Endothelial cell of hepatic sinusoid (primary cell): ENCODE data around the gene ACVRL1.

Experiments used
- in situ Hi-C: cut with HindIII; loops from 2 replicates; pipeline ENCODE4 v1.10.0; 2017; ENCODE audit warnings: low sequenced_read_pairs

Gene ACVRL1

GRCh38 chr12:51873251-51873994, 33.9 kb upstream of the ACVRL1 start:
- in situ Hi-C loops = no loop called here

GRCh38 chr12:51874000-51874399, 33.3 kb upstream of the ACVRL1 start:
- in situ Hi-C loops = no loop called here

- in situ Hi-C loops = no loop called here
Measured at GRCh38 chr12:51874486-51874885, 32.8 kb upstream of the ACVRL1 start.

GRCh38 chr12:51879102-51879501, 28.2 kb upstream of the ACVRL1 start:
- in situ Hi-C loops = no loop called here

- in situ Hi-C loops = no loop called here
Measured at GRCh38 chr12:51883295-51883694, 24.0 kb upstream of the ACVRL1 start.

- in situ Hi-C loops = no loop called here
Measured at GRCh38 chr12:51883998-51884675, 23.2 kb upstream of the ACVRL1 start.

GRCh38 chr12:51884676-51885229, 22.6 kb upstream of the ACVRL1 start:
- in situ Hi-C loops = loop anchor here (5.0 kb wide), 1 partner anchor 83 kb away; no protein-coding TSS in a partner anchor

GRCh38 chr12:51885294-51886020, 21.8 kb upstream of the ACVRL1 start:
- in situ Hi-C loops = loop anchor here (5.0 kb wide), 1 partner anchor 82 kb away; no protein-coding TSS in a partner anchor

- in situ Hi-C loops = loop anchor here (5.0 kb wide), 1 partner anchor 81 kb away; no protein-coding TSS in a partner anchor
Measured at GRCh38 chr12:51886021-51886710, 21.1 kb upstream of the ACVRL1 start.

- in situ Hi-C loops = loop anchor here (5.0 kb wide), 1 partner anchor 80 kb away; no protein-coding TSS in a partner anchor
Measured at GRCh38 chr12:51887476-51888315, 19.6 kb upstream of the ACVRL1 start, which contains the start of gene ANKRD33. TSS of gene ANKRD33 (plus strand) at chr12:51888103. CDS start at chr12:51888187, 84 bp downstream.

- in situ Hi-C loops = loop anchor here (5.0 kb wide), 1 partner anchor 79 kb away; no protein-coding TSS in a partner anchor
Measured at GRCh38 chr12:51888316-51889215, 18.7 kb upstream of the ACVRL1 start.

- in situ Hi-C loops = loop anchor here (5.0 kb wide), 1 partner anchor 78 kb away; no protein-coding TSS in a partner anchor
Measured at GRCh38 chr12:51889216-51890132, 17.8 kb upstream of the ACVRL1 start.

GRCh38 chr12:51890133-51890464, 17.2 kb upstream of the ACVRL1 start:
- in situ Hi-C loops = no loop called here

GRCh38 chr12:51890511-51891171, 16.7 kb upstream of the ACVRL1 start:
- in situ Hi-C loops = no loop called here

- in situ Hi-C loops = no loop called here
Measured at GRCh38 chr12:51891843-51892242, 15.5 kb upstream of the ACVRL1 start.

GRCh38 chr12:51893786-51894185, 13.5 kb upstream of the ACVRL1 start:
- in situ Hi-C loops = no loop called here
